IPS-NIHi7 (cell line): ENCODE results near the gene QRFP.
"Not testable (repeated sequence)": the region's sequence is repeated elsewhere in the genome, so short reads cannot be mapped to it uniquely, and the experiment has no call there.

Experiments used
- DNase-seq: peaks from one replicate; pipeline ENCODE4 v3.0.0; 2012; ENCODE audit warnings: mixed read lengths; ENCODE audit errors: extremely low spot score

Gene QRFP

DNA sequence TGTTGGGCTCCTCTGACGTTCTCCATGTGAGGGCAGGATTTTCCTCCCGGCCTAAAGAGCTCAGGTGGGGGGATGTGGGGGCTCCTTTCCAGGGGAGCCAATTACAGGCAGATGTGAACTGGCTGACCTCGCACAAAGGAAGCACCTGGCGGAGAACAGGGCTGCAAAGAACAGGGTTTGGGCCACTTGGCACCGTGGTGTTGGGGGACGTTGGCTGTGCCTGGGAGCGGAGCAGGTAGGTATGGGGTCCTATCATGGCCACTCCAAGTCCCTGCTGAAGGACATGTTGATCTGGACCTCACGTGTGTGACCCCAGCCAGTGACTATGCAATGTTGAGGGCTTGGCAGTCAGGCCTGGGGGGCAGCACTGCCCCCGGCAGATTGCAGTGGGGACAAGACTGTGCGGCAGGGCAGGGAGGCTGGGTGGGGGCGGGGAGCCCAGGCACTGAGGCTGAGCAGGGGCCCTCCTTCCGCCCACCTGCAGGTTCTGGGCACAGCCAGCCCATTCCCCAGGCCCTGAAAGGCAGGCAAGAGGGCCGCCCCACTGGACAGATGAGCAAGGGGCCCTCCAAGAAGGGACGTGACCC, 23.0 kb upstream of the QRFP start:
- DNase-seq = no peak

DNA sequence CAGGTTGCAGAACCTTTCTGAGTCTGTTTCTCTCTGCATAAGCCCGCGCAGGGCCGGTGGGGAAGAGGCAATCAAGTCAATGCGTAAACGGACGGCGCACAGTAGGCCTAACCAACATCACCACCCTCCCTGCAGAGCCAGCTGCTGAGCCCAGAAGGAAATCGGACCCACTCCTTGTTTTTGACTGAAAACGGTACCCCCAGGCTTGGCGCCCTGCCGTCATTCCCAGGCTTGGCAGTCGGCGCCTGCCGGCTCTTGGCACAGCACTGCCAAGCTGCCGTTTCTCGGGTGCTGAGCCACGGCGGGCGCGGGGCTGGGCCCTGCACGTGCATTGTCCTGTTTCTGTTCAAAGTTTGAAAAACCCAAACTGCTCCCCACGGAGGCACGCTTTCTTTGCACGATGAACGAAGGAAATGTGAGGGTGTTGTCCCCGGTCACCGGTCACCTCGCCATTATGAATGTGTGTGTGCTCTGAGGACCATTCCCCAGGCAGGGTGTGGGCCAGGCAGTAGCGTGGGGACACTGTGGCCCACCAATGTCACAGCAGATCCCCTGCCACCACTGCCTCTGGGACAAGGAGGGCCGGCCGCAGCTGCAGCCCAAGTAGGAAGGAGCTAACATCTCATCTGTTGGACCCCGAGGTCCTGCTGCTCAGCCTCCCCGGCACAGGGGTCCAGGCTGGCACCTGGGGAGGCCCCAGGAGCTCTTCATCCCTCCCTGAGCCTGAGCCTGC, 22.4 kb upstream of the QRFP start:
- DNase-seq = no peak

DNA sequence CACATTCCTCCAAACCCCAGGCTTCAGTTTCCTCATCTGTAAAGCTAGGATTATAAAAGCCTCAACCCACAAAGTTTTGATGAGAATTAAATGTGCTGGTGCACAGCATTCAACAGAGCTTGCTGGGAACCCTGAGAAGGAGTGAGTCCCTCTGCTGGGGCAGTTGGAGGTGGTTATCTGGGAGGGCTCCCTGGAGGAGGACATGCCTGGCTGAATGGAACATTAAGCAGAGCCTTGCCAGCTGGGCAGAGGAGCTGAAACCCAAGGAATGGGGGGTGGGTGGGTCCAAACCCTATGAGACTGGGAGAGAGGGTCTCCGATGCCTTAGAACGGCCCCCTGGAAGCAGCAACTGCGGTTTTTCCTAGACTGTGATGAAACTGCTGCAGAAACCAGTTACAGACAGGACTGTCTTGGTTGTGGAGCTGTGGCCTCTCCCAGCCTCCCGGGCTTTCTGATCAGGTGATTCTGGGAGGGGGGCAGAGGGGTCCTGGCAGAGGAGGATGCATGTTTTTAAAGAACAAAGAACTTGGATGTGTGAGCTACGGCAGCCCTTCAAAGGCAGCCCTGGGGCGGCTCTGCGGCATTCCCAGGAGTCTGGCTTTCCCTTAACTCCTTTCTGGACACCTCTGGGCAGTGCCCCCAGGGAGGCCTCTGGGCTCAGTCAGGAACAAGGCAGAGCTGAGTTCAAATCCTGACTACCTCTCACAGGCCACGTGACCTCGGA, 21.7 kb upstream of the QRFP start:
- DNase-seq = no peak

DNA sequence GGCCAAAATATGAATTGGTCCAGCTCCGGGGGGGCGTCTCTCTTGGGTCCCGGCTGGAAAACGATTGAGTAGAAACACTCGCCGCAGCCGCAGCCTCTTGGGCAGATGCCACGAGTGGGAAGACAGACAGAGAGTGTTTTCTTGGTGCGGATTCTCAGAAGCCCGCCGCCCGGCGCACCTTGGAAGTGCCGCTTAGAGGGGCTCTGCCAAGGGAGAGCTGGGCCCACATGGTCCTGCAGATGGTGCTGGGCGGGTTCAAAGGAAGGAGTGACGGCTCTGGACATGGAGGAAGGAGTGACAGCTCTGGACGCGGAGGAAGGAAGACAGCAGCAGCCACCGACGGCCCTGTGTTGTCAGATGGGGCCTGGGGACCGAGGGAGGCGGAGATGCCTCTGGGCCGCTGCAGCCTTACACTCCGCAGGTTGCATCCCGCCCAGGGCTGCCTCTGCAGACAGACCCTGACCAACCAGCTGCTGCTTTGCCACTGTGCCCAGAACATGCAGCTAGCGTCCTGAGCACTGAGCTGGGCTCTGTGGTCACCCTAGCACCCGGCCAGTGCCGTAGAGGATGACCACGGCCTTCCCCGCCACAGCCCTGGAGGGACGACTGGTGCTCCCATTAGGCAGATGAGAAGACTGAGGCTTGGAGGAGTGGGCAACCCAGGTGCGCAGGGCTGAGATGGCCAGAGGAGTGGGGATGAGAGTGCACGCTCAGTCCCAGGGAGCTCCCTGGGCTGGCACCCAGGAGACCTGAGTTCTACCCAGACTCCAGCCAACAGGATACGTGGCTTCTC, 20.8 kb upstream of the QRFP start:
- no peak for DNase-seq

DNA sequence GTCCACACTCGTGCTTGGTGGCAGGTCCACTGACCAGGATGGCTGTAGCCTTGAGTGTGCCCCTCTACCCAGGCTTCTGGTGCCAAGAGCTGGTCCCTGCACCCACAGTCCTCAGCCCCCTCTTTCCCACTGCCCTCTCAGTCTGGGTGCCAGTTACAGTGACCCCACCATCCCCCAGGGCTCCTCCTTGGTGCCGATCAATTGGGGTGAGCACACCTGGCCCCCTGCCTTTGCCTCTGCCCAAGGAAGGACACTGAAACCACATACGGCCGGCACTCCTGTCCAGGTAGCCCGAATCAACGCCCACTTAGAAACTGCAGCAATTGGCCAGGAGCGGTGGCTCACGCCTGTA, 18.5 kb upstream of the QRFP start:
- DNase-seq = no peak

DNA sequence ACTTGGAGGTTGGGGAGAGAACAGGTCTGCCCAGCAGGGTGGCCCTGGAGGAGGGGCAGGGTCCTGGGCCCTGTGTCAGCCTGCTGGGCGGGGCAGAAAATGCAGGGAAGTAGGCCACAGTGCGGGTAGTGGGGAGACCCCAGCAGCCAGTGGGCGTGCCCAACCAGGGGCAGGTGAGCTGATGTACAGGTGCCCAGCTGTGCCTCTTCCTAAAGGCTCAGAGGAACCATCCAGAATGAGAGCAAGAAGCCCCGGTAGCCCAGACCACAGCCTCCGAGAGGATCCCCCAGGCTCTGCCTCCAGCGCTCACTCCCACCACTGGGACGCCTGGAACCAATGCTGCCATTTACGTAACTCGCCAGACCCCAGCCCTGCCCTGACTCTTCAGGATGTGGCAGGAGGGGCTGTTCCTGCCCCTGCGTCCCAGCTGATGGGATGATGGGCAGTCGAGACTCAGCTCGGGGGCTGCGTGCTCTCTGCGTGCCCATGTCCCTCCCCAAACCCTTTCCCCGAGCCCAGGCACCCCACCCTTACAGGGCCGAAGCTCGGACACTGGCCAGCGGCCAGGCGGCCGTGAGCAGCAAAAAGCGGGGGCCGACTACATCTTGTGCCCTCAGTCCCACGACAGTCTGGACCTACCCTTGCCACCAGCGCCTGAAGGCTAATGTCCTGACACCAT, 17.9 kb upstream of the QRFP start:
- DNase-seq = no peak

DNA sequence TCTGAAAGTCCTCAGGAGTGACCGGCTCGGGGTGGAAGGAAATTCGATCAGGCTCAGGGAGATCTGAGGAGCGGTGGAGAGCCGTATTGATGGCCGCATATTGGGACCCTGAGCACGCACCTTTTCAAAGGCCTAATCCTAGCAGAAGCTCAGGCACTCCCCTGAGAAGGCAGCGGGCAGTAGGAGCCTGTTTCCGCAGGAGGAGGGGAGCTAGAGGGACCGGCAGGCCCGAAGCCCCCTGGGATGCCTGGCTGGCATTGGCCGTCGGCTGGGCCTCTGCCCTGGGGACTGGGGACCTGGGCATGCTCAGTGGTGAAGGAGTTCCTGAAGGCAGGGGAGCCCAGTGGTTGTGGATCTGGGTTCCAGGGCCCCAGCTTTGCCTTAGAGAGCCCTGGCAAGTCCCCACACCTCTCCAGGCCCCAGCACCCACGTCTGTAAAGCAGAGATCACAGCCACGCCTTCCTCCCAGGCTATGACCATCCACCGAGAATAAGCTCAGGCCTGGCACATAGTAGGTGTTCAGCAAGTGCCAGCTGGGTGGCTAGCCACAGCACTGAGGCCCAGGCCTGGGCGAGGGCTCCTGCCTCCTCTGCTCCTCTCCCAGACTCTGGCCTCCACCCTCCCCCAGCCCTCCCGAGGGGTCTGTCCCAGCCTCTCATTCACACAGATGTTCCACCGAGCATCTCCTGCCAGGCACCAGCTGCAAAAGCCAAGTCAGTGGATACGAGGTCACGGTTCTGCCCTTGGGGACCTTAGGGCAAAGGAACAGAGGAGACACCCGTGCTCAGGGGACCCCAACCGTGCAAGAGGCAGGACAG, 17.2 kb upstream of the QRFP start:
- no peak for DNase-seq

DNA sequence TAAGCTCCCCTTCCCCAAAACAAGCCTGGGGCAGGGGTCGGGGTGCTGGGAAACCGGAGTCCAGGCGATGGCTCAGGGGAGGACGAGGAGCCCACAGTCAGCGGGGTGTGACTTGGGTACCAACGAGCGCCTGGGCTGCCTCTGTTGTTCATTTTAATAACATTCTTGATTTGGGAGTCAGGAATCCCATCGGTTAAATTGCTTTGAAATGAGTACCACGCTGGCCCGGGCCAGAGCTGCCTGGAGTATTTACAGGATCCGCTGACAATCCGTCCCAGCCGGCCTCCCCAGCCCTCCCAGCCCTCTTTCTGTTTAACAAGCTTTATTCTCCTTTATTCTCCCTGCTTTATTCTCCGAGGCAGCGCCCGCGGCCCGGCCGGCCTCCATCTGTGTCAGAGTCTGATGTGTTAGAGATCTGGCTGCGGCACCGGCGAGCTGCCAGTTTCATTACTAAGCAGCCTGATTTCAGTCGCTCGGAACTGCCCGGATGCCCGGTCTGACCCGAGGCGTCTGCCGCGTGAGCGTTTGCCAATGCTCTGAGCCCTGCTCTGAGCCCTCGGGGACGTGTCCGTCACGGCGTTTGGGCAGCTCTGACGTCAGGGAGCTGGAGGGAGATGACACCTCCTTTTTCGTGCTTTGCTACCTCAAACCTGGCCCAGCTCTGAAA, 16.5 kb upstream of the QRFP start:
- DNase-seq = no peak

DNA sequence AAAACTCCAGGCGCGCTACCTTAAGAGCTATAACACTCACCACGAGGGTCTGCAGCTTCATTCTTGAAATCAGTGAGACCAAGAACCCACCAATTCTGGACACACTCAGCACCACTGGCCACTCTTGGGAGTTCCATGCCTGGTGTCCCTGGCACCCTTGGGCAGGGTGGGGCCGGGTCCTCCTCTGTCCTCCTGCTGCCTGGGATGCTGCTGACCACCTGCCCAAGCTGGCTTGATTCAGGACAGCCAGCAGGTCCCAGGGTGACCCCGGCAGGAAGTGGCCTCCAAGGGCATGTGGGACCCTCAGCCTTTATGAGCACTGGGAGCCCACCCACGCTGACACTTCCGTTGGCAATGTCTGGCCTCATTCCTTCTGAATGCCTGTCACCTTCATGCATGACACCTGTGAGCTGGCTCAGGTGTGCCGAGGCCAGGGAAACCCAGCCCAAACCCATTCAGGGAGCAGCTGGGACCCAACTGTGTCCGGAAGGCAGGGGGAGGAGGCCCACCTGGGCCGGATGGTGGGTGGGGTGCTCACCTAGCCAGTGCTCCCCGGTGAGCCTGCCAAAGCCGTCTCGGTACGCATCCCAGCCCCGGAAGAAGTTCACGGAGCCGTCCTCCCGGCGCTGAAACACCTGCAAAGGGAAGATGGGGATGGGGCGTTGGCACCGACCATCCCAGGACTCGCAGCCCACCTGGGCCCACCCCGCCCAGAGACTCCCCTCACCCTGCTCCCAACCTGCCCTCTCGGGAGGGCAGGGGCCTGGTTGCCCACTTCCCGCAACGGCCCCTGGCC, 14.8 kb upstream of the QRFP start:
- DNase-seq = no peak

DNA sequence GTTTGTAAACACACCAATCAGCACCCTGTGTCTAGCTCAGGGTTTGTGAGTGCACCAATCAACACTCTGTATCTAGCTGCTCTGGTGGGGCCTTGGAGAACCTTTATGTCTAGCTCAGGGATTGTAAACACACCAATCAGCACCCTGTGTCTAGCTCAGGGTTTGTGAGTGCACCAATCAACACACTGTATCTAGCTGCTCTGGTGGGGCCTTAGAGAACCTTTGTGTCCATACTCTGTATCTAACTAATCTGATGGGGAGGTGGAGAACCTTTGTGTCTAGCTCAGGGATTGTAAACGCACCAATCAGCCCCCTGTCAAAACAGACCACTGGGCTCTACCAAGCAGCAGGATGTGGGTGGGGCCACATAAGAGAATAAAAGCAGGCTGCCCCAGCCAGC, 14.1 kb upstream of the QRFP start:
- DNase-seq = not testable (repeated sequence)

DNA sequence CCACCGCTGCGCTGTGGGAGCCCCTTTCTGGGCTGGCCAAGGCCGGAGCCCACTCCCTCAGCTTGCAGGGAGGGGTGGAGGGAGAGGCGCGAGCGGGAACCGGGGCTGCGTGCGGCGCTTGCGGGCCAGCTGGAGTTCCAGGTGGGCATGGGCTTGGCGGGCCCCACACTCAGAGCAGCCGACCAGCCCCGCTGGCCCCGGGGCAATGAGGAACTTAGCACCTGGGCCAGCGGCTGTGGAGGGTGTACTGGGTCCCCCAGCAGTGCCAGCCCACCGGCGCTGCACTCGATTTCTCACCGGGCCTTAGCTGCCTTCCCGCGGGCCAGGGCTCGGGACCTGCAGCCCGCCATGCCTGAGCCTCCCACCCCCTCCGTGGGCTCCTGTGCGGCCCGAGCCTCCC, 13.4 kb upstream of the QRFP start:
- not testable (repeated sequence) for DNase-seq

DNA sequence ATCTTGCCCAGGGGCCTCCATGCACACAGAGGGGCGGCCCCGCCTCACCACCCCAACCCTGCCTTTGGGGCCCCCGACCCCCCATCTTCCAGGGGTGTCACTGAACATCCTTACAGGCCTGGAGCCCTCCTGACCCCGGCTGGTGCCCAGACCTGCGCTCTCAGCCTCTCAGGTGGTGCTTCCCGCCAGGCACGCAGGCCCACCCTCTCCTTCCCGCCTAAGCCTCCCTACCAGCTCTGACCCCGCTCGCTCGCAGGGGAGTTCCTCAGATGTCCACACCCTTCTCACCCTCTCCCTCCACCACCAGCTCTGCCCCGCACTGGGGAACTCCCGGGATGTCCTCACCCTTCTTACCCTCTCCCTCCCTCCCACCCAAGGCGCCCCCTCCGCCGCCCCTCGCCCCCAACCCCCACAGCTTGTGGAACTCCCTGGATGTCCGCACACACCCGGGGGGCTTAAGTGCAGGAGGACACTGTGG, 12.3 kb upstream of the QRFP start:
- no peak for DNase-seq

DNA sequence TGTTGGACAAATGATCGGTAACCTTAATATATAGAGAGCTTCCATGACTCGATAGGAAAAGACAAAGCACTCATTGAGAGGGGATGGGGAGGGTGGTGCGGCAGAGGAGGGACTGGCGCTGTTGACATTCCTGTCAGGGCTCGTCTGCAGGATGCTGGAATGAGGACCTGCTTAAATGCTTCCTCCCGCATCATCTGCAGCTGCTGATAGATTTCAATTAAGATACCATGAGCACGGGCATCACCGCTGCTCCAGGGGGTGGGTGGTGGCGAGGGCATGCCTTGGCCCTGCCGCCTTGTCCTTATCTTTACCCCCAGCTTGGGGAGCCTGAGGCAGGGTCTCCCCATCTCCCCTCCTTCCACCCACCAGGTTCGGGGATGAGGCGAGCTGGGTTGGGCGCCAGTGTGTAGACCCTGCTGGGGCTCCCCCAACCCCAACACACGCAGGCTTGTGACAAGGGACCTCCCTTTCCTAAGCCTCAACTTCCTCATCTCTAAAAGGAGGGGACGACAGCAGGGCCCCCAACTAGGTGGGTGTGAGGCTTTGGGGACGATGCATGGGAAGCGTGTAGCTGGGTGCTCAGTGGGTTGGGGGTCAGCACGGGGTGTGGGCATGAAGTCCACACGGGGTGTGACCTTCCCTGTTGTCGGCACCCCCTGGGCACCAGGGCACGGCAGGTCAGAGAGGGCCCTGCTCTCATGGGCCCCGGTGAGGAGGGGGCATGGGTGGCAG, 11.7 kb upstream of the QRFP start:
- no peak for DNase-seq

DNA sequence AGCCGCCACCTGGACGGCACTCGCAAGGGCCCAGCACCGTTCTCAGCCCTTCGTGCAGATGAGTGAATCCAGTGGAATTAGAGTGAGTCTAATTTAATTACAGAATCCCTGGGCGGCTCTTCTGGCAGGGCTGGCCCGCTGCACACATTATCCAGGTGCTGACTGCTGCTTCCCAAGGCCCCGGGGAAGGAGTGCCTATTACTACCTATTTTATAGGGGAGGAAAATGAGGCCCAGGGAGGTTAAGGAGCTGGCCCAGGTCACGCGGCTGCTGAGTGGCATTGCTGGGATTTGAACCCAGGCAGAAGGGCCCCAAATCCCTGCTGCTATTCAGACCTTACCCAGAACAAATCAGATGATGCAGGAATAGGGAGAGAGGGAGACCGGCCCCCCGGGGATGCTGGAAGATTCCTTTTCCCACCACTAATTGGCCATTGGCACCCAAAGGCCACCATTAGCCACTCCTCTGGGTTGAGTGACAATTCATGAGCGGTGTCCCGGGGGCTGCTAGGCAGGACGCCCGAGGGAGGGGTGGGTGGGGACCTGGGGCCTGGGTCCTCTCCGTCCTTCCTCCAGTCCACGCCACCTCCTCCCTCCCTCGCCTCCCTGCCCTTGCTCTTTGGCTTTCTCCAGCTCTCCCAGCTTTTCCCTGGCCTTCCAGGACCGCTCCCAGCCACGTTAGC, 10.3 kb upstream of the QRFP start:
- no peak for DNase-seq

DNA sequence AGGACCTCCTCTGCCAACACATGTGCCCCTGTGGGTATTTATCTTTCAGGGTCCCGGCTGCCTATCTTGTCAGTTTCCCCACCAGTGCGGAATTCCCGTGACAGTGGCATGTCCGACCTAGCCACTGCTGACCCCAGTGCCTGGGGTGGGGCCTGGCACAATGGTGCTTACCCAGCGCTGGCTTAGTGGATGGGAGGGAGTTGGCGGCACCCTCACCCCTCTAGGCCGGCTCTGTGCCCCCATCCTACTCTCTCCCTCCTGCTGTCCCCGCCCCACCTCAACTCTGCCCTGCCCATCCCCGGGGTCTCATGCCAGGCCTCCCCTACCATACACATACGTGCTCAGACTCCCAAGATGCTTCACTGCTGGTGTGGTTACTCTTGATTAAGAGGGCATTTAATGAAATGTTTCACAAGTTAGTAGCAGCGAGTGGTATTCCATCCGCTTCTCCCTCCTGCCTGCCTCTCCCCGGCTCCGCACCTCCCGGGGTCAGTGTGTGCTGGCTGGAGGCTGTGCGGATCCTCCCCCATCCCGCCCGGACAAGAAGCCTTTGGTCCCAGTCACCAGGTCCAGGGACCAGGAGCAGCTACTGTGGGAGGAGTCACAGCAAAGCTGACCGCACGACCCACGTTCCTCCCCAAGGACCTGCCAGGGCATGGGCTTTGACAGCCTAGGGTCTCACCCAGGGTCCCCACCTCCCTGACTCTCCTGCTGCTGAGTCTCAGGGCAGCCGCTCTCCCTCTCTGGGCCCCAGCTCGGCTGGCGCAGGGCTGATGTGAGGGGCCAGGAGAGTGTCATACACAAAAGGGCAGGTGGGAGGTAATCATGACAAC, 9.5 kb upstream of the QRFP start:
- no peak for DNase-seq

DNA sequence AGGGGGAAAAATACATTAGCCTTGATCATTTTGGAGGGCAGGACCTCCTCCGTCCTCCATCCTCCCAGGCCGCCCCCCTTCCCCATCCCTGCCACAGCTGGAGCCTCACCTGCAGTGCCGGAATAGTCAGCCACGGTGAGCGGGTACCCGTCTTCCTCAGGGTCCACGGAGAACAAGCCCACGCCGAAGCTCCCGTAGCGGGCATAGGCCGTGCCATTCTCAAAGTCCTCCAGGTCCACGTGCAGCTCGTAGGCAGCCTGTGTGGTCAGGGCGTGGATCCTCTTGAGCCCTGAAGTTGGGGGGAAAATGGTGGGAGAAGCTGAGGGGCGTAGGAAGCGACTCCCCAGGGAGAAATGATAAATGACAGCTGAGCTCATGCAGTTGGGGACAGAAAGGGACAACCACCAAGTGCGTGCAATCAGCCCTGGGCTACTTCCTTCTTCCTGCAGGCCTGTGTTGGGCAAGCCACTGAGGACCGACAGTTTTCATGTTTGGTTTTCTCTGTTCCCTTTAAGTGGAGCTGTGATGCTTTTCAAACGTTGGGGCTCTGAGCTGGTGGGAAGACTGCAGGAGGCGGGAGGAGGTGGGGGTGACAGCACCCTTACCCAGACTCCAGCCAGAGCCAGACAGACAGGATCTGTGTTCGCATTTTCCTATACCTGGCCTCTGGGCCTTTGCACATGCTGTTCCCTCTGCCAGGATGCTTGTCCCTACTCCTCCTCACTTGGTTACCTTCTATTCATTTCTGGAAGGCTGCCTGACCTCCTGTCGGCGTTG, 8.7 kb upstream of the QRFP start:
- no peak for DNase-seq
